HAP-1 (cell line): ENCODE measurements around the gene HIVEP3.

Source experiments
- DNase-seq, 2 experiments: peaks; one replicate each; pipeline ENCODE4 v3.0.0-alpha.2; 2016 to 2020; ENCODE audit warnings: low spot score in 2 of 2
- H3K27me3 ChIP-seq: fragments of 250-450 bp; sonication (Bioruptor Pico); 2 replicates; pipeline ENCODE4 v1.5.1; 2020; ENCODE audit warnings: low read depth, mild to moderate bottlenecking, moderate library complexity
- H3K36me3 ChIP-seq: fragments of 250-450 bp; sonication (Bioruptor Pico); replicated peaks from 2 replicates; pipeline ENCODE4 v1.5.1; 2020; ENCODE audit warnings: mild to moderate bottlenecking
- H3K4me1 ChIP-seq: fragments of 250-450 bp; sonication (Bioruptor Pico); 2 replicates; pipeline ENCODE4 v1.5.1; 2020; ENCODE audit warnings: mild to moderate bottlenecking
- H3K4me3 ChIP-seq: fragments of 250-450 bp; sonication (Bioruptor Pico); 2 replicates; pipeline ENCODE4 v1.5.1; 2020; ENCODE audit warnings: mild to moderate bottlenecking, moderate library complexity
- H3K9me3 ChIP-seq: fragments of 250-450 bp; sonication (Bioruptor Pico); 2 replicates; pipeline ENCODE4 v1.5.1; 2020; ENCODE audit warnings: mild to moderate bottlenecking, moderate library complexity
- in situ Hi-C: fragments of 300-500 bp; cut with MboI; formaldehyde crosslinking; loops from 3 replicates; pipeline ENCODE4 v1.14.3; 2020; ENCODE audit warnings: low sequenced_read_pairs, inconsistent platforms, mixed read lengths

Gene HIVEP3

GRCh38 chr1:41894808-41895483 is 23.8 kb downstream of the HIVEP3 start:
- H3K4me1 ChIP-seq, result no peaks in the 10 kb centered on the region
- DNase-seq, result no peak

GRCh38 chr1:41894101-41894807 is 24.5 kb downstream of the HIVEP3 start:
- Histone ChIP-seq H3K27me3 (no peaks in the 10 kb centered on the region), H3K4me3 (no peak overlapping the region), H3K36me3 (no peaks in the 10 kb centered on the region), H3K9me3 (no peaks in the 10 kb centered on the region), H3K4me1 (no peaks in the 10 kb centered on the region)
- in situ Hi-C loops, result no loop called here
- DNase-seq, result no peak

More at GRCh38 chr1:41894808-41895483, 23.8 kb downstream of the HIVEP3 start:
- Histone ChIP-seq H3K9me3 (no peaks in the 10 kb centered on the region), H3K27me3 (no peaks in the 10 kb centered on the region), H3K4me3 (no peak overlapping the region), H3K36me3 (no peaks in the 10 kb centered on the region)
- in situ Hi-C loops, result no loop called here

GRCh38 chr1:41892301-41892781 is 26.4 kb downstream of the HIVEP3 start:
- no peaks in the 10 kb centered on the region for H3K36me3 ChIP-seq
- H3K4me3 ChIP-seq, result no peak overlapping the region
- no peaks in the 10 kb centered on the region for H3K9me3 ChIP-seq
- no peaks in the 10 kb centered on the region for H3K27me3 ChIP-seq
- DNase-seq, result no peak
- no peaks in the 10 kb centered on the region for H3K4me1 ChIP-seq
- in situ Hi-C loops, result no loop called here

- in situ Hi-C loops, result no loop called here
- Histone ChIP-seq H3K9me3 (no peaks in the 10 kb centered on the region), H3K4me3 (no peak overlapping the region), H3K27me3 (no peaks in the 10 kb centered on the region), H3K4me1 (no peaks in the 10 kb centered on the region), H3K36me3 (no peaks in the 10 kb centered on the region)
- DNase-seq, result no peak
Measured at GRCh38 chr1:41891199-41891896, 27.4 kb downstream of the HIVEP3 start.

- no peaks in the 10 kb centered on the region for H3K9me3 ChIP-seq
- DNase-seq, result no peak
- no peaks in the 10 kb centered on the region for H3K36me3 ChIP-seq
- H3K27me3 ChIP-seq, result no peaks in the 10 kb centered on the region
- in situ Hi-C loops, result no loop called here
- H3K4me1 ChIP-seq, result no peaks in the 10 kb centered on the region
- H3K4me3 ChIP-seq, result no peak overlapping the region
Measured at GRCh38 chr1:41890825-41891198, 27.9 kb downstream of the HIVEP3 start.

GRCh38 chr1:41889506-41890414 is 29.0 kb downstream of the HIVEP3 start:
- Histone ChIP-seq H3K4me3 (no peak overlapping the region), H3K4me1 (no peaks in the 10 kb centered on the region), H3K36me3 (no peaks in the 10 kb centered on the region), H3K27me3 (no peaks in the 10 kb centered on the region), H3K9me3 (no peaks in the 10 kb centered on the region)
- DNase-seq, result no peak
- in situ Hi-C loops, result no loop called here

GRCh38 chr1:41888756-41889155 is 30.0 kb downstream of the HIVEP3 start:
- no peaks in the 10 kb centered on the region for H3K4me1 ChIP-seq
- H3K9me3 ChIP-seq, result no peaks in the 10 kb centered on the region
- no peak for DNase-seq
- no peak overlapping the region for H3K4me3 ChIP-seq
- H3K27me3 ChIP-seq, result no peaks in the 10 kb centered on the region
- in situ Hi-C loops, result no loop called here
- no peaks in the 10 kb centered on the region for H3K36me3 ChIP-seq

GRCh38 chr1:41887365-41887764 is 31.4 kb downstream of the HIVEP3 start:
- Histone ChIP-seq H3K27me3 (no peaks in the 10 kb centered on the region), H3K9me3 (no peaks in the 10 kb centered on the region), H3K36me3 (no peaks in the 10 kb centered on the region), H3K4me3 (no peak overlapping the region), H3K4me1 (no peaks in the 10 kb centered on the region)
- in situ Hi-C loops, result no loop called here
- no peak for DNase-seq

- H3K36me3 ChIP-seq, result no peaks in the 10 kb centered on the region
- DNase-seq, result no peak
- no peak overlapping the region for H3K4me3 ChIP-seq
- in situ Hi-C loops, result no loop called here
- no peaks in the 10 kb centered on the region for H3K9me3 ChIP-seq
- no peaks in the 10 kb centered on the region for H3K4me1 ChIP-seq
- no peaks in the 10 kb centered on the region for H3K27me3 ChIP-seq
Measured at GRCh38 chr1:41884256-41885230, 34.2 kb downstream of the HIVEP3 start.

- no peak for DNase-seq
- in situ Hi-C loops, result no loop called here
Measured at GRCh38 chr1:41883507-41883906, 35.2 kb downstream of the HIVEP3 start.

GRCh38 chr1:41882486-41882885 is 36.2 kb downstream of the HIVEP3 start:
- Histone ChIP-seq H3K4me1 (no peaks in the 10 kb centered on the region; the same call in 1 of the 2 replicates), H3K27me3 (no peaks in the 10 kb centered on the region), H3K4me3 (no peak overlapping the region), H3K36me3 (no peaks in the 10 kb centered on the region), H3K9me3 (no peaks in the 10 kb centered on the region)
- in situ Hi-C loops, result no loop called here
- DNase-seq, result no peak

More at GRCh38 chr1:41883507-41883906, 35.2 kb downstream of the HIVEP3 start:
- Histone ChIP-seq H3K9me3 (no peaks in the 10 kb centered on the region), H3K4me3 (no peak overlapping the region), H3K27me3 (no peaks in the 10 kb centered on the region), H3K4me1 (no peaks in the 10 kb centered on the region), H3K36me3 (no peaks in the 10 kb centered on the region)

GRCh38 chr1:41882068-41882477 is 36.6 kb downstream of the HIVEP3 start:
- no peak overlapping the region for H3K4me3 ChIP-seq

More at GRCh38 chr1:41882068-41882477, 36.6 kb downstream of the HIVEP3 start:
- in situ Hi-C loops, result no loop called here
- H3K9me3 ChIP-seq, result no peaks in the 10 kb centered on the region
- H3K27me3 ChIP-seq, result no peaks in the 10 kb centered on the region
- no peaks in the 10 kb centered on the region for H3K36me3 ChIP-seq
- DNase-seq, result no peak
- H3K4me1 ChIP-seq, result no peaks in the 10 kb centered on the region; the same call in 1 of the 2 replicates
